Suprapubic skin (tissue), 3 donors: Measurements from ENCODE around the gene FOXF1.

Experiments
- POLR2AphosphoS5 ChIP-seq, 3 donors: sonication (generic); formaldehyde crosslinking; IDR thresholded peaks; one replicate each; pipeline ENCODE4 v1.6.1; 2017; ENCODE audit warnings: antibody characterized with exemption in 3 of 3
- TF ChIP-seq, protein P1 (sequence below), 2 donors: fragments of 200-600 bp in 1 of 2; fragments of 450-650 bp in 1 of 2; sonication (generic) in 1 of 2; IDR thresholded peaks; one replicate each; pipeline ENCODE4 v1.5.1; 2016 to 2019; ENCODE audit warnings: antibody characterized with exemption in 2 of 2, mild to moderate bottlenecking in 1 of 2, moderate library complexity in 1 of 2

DNA sequence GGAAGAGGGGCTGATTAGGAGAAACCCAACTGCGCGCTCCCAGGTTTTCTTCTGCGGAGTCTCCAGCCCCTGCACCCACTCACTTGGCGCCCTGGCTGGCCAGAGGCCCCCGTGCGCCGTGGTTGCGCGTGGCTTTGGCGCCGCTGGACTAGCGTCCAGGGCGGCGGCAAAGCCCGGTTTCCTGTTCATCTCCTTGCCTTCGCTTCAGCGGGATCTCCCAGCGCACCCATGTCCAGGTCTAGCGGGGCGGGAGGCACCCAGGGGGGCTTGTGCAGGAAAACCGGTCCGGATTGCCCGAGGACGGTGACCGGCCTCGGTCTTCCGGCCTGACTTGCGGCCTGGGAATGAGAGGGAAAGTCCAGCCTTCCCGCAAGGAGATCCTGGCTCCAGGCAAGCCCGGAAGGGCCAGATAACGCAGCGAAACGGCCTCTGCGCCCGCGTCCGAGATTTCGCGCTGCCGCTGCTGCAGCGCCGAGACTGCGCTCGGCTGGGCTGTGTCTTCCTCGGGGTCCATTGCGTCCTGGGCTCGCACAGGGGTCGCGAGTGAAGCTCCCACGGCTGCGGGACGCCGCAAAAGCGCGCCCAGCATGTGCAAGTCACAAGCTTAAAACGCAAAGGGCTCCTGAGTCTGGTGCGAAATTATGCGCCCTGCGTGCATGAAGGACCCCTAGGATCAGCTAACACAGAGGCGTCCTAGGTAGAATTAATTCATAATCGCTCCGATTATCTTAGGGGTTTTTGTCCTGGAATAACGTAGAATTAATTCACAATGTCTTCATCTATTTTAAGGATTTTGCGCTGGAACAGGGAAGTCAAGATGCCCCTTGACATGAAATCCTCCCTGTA, 5.7 kb downstream of the FOXF1 start:
- TF ChIP-seq, protein P1, sequence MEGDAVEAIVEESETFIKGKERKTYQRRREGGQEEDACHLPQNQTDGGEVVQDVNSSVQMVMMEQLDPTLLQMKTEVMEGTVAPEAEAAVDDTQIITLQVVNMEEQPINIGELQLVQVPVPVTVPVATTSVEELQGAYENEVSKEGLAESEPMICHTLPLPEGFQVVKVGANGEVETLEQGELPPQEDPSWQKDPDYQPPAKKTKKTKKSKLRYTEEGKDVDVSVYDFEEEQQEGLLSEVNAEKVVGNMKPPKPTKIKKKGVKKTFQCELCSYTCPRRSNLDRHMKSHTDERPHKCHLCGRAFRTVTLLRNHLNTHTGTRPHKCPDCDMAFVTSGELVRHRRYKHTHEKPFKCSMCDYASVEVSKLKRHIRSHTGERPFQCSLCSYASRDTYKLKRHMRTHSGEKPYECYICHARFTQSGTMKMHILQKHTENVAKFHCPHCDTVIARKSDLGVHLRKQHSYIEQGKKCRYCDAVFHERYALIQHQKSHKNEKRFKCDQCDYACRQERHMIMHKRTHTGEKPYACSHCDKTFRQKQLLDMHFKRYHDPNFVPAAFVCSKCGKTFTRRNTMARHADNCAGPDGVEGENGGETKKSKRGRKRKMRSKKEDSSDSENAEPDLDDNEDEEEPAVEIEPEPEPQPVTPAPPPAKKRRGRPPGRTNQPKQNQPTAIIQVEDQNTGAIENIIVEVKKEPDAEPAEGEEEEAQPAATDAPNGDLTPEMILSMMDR (IDR thresholded peaks at IDR 0.05): no peak
- TF ChIP-seq POLR2AphosphoS5 (IDR thresholded peaks at IDR 0.05): no peak
